Activated CD4-positive, alpha-beta T cell treated with anti-CD3 and anti-CD28 coated beads, Interleukin-2, amount 50 U/mL, for 1 hour (primary cell): ENCODE data around the gene CDCA7L.

Experiments
- DNase-seq: peaks from one replicate; pipeline ENCODE4 v3.0.0-alpha.2; 2020

Gene CDCA7L, protein sequence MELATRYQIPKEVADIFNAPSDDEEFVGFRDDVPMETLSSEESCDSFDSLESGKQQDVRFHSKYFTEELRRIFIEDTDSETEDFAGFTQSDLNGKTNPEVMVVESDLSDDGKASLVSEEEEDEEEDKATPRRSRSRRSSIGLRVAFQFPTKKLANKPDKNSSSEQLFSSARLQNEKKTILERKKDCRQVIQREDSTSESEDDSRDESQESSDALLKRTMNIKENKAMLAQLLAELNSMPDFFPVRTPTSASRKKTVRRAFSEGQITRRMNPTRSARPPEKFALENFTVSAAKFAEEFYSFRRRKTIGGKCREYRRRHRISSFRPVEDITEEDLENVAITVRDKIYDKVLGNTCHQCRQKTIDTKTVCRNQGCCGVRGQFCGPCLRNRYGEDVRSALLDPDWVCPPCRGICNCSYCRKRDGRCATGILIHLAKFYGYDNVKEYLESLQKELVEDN

DNA sequence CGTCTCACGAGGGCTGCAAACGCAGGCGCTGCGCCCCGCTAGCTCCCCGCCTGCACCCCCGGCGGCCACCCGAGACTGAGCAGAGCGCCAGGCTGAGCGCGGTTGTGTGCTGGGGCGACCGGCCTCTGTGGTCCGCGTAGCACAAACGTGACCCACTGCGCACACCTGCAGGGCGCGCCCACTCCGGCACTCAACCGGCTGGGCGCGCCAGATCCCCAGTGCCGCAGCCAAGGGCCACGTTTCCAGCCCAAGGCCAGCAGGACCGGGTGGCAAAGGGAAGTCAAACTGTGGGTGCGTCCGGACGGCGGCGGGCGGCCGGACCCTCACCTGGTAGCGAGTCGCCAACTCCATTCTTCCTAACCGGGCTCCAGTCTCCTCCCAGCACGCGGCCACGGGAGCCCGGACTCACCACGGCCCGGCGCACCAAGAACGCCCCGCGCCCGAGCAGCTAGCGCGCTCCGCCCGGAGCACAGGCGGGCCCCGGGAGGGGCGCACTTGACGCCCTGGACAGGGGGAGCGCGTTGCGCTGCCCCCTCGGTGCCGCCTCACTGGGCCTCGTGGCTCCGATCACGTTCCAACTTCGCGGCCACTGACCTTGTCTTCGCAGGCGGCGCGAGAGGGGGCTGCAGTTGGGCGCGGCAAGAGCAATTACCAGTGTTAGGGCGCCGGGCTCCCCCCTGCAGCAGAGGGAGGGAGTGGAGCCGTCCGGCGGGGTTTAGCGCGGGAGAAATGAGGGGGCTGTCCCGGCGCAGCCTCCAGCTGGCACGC is at the start of gene CDCA7L:
CDCA7L (minus strand) TSS at position 446 of the 768 bp plus-strand sequence; CDS start at position 351, 95 bp downstream.
- peak; percentile 37 for DNase-seq

DNA sequence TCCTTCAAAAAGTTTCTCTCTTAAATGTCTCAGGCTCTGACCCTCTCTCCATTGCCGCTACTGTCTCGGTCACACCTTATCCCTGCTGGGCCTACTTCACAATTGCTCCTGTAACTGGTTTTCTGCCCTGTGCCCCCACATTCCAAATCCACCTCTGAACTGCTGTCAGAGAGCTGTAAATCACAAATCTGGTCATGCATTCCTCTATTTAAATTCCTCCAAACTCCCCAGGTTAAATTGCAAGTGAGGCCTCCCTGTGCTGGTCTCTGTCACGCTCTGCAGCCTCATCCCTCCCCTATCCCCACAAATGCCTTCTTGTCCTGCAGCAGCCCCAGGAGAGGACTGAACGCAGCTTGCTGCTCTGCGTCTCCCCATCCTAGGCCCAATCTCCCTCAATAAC is 40.4 kb upstream of the CDCA7L start:
- no peak for DNase-seq

DNA sequence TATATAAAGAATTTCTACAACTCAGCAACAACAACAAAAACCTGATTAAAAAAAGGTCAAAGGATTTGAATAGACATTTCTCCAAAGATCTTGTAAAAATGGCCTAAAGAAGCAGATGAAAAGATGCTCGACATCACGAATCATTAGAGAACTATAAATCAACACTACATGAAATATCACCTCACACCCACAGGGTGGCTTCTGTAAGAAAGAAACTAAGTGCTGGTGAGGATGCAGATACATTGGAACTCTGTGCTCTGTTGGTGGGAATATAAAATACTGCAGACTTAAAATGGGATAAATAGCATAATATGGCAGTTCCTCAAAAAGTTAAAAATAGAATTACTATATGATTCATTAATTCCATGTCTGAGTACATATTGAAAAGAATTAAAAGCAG is 38.3 kb upstream of the CDCA7L start:
- no peak for DNase-seq

DNA sequence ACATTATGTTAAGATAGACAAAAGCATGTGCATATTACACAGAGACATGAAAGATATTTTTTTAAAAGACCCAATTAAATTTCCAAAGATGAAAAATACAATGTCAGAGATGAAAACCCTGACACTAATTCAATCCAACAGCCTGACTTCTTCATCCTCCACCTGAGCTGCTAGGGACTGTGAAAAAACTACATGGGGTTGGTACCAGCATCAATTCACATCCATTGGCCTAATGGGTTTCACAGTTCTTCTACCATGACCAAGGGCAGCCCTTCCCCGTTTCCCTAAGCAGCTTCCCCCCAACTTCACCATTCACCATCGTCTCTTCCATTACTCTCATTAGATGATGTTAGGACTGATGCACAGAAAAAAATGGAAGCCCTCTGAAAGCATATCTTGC is 37.4 kb upstream of the CDCA7L start:
- DNase-seq: no peak

DNA sequence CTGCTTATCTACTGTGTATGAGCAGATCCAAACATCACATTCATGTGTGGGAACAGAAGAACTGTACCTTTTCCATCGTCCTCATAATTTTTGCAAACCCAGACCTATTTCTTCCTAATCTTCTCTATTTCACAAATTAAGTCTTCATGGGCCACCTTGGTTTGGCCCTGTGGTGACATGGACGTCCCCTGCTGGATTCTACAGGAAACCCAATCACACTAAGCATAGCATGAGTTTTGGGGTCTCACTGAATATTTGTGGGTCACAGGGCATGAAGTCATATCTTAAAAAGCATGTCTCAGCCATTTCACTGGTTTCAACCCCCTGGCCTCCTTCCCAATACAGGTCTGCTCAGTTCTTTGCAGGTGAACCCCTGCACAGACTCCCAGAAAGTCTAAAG is 35.8 kb upstream of the CDCA7L start:
- no peak for DNase-seq

DNA sequence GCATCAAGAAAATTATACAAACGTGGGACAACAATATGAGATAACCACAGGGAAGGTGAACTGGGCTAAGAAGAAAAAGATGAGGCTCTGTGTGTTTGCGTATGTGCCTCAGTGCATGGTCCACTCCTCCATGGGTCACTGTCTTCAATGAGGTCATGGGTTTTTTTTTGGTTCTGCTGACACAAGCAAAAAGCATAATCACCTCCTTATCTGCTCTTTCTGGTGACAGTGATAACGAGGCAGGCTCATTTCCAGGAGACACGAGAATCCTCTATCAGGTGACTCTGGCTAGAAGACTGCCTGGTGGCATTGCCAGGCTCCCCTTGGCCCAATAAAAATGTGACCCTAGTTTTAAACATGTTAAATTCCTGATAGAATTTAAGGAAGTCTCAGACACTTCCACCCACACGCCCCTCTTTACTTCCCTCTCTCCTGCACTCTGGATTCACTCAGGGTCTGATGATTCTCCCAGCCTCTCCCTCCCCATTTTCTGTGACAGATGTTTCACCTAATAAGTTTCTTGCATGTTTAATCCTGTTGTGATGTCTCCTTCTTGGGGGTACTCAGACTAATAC is 35.3 kb upstream of the CDCA7L start:
- DNase-seq: no peak

DNA sequence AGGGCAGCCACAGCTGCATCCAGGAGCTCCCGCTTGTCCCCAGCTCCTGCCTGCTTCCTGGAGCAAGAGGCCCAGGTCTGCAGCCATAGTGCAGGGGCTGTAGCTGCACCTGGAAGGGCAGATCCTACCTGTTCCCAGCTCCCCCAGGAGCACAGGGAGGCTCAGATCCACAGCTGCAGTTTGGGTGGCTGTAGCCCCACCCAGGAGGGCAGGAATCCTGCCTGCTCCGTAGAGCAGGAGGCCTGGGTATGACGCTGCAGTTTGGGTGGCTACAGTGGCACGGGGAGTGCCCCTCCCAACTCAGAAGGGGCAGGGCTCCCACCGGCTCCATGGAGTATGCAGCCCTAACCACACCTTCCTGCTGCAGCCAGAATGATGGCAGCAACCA is 26.7 kb upstream of the CDCA7L start:
- DNase-seq: no peak

DNA sequence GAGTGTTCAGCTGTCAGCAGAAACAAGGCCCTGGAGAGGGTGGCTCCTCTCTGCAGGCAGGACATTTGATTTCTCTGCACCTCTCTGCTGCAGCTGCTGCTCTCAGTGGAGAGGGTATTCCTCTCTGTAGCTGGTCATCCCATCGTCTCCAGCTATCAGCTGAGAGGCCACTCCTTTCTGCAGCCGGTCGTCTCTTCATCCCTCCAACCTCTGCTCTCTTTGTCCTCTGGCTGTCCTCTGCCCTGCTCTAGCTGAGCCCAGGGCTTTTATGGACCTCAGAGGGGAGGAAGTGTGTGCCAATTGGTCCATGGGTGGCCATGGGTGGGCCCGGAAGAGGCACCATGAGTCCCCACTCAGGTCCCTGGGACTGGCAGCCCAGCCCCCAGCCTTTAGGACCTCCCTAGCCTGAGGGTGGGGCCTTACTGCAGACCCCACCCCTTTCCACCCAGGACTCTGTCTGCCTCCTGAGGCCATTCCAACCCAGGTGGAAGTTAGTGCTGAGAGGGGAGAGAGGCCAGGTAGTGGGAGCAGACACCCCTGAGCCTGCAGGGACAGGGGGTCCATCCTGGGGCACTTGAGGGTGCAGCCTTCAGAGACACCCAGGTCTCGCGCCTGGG is 26.2 kb upstream of the CDCA7L start:
- no peak for DNase-seq

DNA sequence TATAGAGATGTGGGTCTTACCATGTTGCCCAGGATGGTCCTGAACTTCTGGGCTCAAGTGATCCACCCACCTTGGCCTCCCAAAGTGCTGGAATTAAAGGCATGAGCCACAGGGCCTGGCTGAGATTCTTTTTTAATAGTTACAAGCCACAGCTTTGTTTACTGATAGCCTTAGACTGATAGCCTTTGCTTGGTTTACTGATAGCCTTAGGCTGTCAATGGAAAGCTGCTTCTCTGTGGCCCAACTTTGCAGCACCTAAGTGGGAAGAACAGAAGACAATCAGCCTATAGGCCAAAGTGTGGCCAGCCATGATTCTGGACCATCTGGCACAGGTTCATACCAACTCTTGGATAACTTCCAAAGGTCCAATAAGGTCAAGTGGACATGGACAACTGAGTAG is 24.1 kb upstream of the CDCA7L start:
- DNase-seq: no peak

DNA sequence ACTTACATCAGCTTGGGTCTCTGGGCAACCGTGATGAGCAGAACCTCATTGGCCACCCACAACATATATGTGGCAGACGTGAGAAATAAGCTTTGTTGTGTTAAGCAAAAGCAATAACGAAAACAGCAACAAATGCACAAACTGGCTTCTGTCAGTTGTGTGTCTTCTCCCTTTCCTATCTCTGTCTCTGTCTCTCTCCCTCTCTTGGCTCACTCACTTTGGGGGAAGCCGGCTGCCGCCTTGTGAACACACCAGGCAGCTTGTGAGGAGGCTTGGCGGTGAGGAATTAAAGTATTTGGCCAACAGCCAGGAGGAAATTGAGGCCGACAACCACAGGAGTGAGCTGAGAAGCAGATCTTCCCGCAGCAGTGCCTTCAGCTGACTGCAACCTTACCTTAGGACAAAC is 21.9 kb upstream of the CDCA7L start:
- no peak for DNase-seq

DNA sequence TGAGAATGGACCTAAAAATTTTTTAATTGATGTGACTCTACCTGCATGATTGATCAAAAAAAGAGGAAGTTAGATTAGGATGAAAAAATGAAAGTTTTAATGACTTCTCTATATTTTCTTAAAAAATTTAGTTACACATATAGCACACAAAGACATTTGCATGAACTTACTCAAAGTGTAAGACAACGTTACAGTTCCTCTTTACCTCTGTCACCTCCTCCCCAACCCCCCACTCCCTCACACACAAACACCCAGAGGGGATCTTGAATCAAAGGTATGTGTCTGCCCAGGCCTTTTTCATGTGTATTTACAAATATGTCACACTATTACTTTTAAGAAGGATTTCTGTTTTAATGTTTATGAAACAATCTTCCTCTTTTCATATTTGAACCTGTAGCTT is 20.6 kb upstream of the CDCA7L start:
- DNase-seq: no peak

DNA sequence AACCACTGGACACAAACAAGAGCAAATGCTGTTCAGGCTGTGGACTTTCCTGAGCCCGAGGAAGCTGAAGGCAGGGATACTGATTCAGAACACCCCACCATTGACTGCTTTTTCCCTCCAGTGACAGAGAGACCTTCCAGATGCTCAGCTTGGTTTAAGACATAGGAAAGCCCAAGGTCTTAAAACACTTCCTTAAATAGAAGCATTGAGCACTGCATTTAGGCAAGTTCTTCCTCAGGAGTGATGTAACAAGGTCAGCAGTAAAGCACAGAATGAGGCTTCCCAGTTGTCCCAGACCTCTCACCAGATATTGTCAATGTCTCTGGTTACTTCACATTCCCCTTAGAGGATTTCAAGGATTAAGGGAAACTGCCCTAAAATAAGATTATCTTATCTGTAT is 19.6 kb upstream of the CDCA7L start:
- no peak for DNase-seq

DNA sequence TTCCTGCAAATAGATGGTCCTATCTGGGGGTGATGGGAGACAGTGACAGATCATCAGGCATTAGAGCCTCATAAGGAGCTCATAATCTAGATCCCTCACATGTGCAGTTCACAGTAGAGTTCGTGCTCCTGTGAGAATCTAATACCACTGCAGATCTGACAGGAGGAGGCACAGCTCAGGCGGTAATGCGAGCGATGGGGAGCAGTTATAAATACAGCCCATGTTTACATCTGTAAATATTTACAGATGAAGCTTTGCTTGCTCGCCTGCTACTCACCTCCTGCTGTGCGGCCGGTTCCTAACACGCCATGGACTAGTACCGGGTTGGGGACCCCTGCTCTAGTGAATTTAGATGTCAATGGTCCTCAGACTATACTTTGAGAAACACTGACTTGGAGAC is 17.0 kb upstream of the CDCA7L start:
- DNase-seq: no peak

DNA sequence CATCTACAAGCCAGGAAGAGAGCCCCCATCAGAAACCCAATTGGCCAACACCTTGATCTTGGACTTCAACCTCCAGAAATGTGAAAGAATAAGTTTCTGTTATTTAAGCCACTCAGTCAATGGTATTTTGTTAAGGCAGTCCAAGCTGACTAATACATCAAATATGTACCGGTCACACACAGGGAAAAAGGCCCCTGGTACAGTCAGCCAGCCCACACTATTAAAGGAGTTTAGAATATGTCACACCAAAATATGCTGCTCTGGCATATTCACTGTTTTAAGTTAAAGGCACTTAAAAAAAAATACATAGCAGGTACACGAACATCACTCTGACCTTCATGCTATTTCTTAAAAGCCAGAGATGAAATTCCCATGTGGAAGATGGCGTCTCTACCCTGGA is 15.2 kb upstream of the CDCA7L start:
- DNase-seq: no peak

DNA sequence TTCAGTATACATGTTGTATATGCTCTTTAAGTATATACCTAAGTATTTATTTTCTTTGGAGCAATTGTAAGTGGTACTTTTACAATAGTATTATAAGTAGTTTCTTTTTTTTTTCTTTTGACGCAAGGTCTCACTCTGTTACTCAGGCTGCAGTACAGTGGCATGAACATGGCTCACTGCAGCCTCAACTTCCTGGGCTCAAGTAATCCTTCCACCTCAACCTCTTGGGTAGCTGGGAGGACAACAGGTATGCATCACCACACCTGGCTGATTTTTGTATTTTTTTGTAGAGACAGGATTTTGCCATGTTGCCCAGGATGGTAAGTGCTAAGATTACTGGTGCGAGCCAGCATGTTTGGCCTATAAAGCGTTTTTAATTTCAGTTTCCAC is 13.7 kb upstream of the CDCA7L start:
- DNase-seq: no peak

DNA sequence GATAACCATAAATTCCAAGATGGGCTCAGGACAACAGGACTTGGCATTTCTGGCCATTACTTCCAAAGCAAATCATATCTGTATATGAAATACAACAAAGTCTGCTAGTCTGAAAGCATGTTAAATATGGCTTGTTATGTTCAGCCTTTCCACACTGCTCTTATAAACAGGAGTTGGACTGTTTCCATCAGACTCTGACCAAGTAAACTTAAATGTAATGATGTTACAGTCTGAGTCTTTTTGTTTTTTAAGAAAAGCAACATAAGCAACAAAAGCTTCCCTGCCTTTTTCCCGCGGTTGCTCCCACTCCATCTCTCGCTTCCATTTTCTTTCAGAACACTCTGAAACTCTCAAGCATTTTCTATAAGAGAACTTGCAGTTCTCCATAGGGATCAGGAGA is 8.1 kb upstream of the CDCA7L start:
- DNase-seq: no peak

DNA sequence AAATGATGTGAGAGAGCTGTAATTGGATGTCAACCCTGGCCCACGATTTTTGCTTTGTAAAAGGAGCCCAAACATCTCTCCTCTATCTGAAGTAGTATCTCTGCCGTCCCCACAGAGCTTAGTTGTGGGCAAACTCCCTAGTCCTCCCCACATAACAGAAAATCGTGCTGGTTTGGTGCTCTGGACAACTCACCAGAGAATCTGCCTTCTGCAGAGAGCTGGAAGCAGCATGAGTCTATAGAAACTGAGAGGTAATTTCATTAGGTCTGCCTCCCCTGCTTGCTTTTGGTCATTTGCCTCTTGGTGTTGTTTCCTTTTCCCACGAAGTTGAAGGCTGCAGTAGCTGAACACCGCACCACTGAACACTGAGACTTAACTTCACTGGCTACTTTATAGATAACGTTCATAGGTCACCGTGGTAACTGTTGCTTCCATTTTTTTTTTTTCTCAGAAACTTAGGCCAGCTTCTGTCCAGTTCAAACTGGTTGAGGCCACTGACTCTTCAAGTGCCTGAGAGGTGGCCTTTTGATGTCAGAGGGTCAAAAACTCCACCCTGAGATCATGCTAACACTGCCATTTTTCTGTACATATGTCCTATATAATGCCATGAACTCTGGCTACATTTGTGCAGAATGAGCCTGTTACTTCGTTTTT is 3.3 kb upstream of the CDCA7L start:
- DNase-seq: no peak

DNA sequence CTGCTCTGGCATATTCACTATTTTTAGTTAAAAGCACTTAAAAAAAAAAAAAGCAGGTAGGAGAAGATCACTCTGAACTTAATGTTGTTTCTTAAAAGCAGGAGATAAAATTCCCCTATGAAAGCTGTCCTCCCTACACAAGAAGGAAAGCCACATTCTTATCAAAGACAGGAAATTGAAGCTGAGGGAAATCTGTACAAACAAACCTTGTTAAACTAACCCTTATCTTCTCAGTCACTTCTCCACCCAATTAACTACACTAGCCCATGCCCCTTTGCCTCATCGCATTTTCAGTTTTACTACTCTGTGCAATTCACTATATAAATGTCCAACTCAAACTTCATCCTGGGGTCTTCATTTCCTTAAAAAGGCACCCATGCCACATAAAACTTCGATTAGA is 2.7 kb upstream of the CDCA7L start:
- no peak for DNase-seq

DNA sequence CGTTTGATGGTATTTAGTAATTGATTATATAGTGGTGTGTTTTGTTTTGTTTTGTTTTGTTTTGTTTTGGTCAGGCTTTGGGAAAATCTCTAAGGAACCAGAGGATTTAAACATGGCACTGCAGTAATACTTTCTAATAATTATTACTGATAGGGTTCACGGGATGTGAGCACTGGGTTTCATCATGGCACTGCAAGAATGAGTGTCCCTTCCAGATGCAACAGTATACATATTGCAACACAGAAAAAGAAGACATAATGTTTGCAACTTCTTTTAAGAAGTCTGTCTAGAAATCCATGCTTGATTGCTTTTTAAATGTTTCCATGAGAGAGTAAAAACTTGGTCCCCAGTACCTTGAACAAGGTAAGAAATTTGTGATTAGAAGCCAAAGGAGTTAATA is 2.2 kb upstream of the CDCA7L start:
- DNase-seq: no peak

DNA sequence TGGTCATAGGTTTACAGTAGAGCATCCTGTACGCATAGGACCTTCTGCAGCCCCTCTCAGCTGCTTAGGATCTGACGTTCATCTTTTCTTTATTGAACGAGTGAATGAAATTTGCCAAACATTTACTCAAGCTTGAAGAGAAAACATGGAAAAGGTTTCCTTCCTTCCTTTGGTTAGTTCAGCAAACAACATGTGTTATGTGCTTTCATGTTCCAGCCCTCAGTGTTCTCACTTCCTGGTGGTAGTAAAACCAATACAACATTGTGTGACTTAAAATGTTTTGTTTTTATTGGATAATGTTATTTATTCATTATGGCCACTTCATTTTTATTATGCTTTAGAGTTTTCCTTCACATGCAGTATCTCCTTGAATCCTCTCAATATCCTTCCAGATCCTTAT is 1.4 kb upstream of the CDCA7L start:
- no peak for DNase-seq

DNA sequence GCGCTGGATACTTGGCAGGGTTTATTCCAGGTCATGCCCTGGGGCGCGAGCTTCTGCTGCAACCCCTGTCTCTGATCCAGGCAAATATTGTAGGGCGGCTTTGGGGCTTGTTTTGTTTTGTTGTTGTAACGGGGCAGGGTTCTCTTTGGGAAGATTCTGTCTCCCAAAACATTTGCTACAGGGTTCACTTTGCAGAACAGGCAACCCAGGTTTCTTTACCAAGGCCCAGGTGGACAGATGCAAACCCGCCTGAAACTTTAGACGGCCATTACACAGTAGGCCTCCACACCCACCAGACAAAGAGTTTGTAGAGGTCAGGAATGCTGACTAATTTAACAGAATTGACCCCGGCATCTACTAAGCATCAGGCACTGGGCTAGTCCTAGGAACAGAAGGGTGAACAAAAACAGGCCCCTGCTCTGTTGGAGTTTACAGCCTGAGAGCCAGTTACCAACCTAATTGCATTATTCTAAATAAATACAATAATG is 567 bp upstream of the CDCA7L start:
- DNase-seq: no peak

DNA sequence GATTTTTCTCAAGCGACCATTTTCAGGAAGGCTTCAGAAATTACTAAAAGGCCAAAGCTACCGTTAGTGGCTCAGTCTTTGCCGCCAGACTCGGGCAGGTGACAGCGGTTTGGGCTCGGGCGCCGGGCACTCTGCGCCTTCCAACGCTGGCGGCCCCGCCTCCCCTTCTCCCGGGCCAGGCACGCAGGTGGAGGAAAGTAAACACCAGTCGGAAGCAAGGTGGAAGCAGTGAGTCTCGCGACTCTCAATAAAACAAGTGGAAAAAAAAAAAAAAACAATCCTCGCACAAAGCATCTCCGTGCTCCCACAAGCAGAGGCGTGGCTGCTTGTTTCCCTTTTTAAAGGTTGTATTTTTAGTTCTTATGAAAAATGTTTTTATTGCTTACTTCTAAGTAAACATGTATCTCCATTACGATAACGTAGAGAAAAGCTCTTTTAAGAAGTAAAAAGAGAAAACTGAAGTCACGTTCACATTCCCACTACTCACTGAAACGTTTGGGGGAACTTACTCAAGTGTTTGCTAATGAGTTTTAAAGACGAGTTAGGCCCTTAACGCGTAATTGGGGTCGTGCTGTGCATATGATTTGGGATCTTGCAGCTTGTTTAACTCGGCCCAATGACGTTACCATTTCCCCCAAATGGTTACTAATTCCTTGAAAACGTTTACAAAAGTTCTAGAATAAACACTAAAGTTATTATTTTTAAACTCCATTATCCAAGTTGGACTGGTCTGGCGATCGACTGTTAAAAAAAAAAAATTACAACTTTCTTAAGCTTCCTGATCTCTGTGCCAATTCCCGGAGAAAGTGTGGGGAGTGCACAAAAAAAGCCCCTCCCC is 864 bp downstream of the CDCA7L start:
- DNase-seq: peak; percentile 28
